AG08396 (cell line): ENCODE measurements around the gene TEX55.
"Not testable (repeated sequence)": the region's sequence is repeated elsewhere in the genome, so short reads cannot be mapped to it uniquely, and the experiment has no call there.

Experiments used
- DNase-seq: peaks from one replicate; pipeline ENCODE4 v3.0.0; 2012; ENCODE audit warnings: low spot score, mixed read lengths

Gene TEX55

DNA sequence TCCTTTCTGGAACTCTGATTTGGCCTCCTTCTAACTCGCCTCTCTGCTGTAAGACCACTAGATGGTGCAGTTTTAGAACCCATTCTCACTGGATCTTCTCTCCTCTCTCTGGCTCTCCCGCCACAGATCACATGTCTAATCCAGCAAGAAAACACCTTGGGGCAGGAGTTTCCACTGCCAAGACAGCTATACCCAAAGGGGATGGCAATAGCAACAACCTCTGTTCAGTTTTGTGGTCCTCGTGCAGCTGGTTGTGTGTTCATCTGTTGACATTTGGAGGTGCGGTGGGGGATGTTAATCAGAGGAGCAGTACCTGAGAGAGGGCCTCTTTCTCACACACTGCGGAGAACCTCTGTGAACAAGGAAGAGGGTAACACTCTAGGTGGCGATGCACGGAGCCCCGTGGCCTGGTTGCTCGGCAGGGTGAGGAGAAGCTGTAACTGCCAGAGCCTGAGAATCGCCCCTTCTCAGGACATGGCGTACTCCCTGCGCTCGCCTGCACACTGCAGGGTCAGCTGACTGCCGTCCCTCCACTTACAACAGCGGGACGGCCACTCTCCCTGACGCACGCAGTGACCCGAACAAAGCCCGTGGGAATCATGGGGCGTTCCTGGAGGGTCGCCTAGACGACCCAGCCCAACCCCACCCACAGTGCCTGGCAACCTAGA, at the start of gene TEX55:
Gene TEX55 (plus strand): TSS at position 666 of the 668 bp plus-strand sequence. CDS start 25 bp downstream, outside the sequence.
- peak; percentile 71 for DNase-seq

DNA sequence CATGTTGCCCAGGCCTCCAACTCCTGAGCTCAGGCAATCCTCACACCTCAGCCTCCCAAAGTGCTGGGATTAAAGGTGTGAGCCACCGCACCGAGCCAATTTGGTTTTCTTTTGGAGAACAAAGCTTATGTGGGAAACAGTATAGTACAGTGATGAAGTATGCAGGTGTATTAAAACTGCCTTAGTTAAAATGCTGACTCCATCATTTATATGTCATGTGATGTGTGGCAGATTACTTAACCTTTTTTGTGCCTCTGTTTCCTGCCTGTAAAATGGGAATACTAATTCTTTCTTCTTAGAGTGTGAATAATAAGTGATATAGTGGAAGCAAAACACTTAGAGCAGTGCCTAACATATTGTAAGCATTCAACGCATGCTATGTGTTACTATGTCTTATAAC, 48.0 kb upstream of the TEX55 start:
- DNase-seq, result no peak

DNA sequence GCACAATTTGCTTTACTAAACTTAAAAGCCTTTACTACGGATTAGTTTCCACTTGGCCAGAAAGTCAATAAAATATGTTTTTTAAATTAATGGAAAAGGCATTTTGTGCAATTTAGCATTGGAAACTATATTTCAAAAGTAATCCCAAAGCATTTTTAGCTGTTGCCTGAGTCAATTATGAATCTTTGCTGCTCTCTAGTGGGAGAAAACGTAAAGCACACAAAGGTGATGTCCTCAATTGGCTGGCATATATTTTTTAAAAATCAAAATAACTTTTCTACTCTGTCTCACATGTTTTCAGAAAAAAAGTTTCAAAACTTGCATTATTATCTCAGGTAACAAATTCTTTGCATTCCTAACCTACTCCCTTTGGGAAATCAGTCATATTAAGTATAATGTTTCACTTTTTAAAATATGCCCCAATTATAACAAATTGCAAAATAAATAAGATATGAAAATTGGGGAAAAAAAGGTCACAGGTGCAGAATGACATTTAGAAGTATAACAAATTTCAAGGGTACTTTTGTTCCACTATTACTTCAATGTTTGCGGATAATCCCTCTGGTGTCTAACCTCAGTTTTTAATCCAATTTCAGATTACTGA, 47.2 kb upstream of the TEX55 start:
- peak; percentile 28 for DNase-seq

DNA sequence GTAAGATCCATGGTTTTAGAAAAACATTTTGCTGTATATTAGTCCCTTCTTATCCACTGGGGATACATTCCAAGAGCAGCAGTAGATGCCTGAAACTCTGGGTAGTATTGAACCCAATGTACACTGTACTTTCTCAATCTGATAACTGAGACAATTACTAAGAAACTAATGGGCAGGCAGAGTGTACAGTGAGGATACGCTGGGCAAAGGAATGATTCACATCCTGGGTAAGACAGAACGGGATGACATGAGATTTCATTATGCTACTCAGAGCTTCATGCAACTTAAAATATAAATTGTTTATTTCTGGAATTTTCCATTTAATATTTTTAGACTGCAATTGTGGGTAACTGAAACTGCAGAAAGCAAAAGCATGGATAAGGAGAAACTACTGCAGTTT, 46.2 kb upstream of the TEX55 start:
- DNase-seq, result no peak

DNA sequence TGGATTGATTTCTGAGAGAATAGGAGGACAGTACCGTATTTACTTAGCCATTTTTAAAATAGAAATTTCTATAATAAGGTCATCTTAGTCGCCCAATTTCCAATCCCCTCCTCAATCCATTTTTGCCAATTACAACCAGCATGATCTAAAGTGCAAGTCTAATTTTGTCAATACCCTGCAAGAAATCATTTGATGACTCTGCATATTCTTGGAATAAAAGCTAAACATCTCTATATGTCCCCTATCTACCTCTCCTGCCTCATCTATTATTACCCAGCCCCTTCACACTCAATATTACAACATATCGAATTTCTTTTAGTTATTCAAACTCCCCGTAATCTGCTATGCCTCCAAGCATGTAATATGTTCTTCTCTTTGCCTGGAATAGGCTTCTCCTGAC, 41.9 kb upstream of the TEX55 start:
- no peak for DNase-seq

DNA sequence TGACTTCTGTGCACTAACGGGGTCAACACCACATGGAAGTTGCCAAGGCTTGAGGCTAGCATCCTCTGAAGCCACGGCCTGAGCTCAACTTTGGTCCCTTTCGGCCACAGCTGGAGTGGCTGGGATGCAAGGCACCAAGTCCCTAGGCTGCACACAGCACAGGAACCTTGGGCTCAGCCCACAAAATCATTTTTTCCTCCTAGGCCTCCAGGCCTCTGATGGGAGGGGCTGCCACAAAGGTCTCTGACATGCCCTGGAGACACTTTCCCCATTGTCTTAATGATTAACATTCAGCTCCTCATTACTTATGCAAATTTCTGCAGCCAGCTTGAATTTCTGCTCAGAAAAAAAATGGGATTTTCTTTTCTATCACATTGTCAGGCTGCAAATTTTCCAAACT, 27.6 kb upstream of the TEX55 start:
- not testable (repeated sequence) for DNase-seq

DNA sequence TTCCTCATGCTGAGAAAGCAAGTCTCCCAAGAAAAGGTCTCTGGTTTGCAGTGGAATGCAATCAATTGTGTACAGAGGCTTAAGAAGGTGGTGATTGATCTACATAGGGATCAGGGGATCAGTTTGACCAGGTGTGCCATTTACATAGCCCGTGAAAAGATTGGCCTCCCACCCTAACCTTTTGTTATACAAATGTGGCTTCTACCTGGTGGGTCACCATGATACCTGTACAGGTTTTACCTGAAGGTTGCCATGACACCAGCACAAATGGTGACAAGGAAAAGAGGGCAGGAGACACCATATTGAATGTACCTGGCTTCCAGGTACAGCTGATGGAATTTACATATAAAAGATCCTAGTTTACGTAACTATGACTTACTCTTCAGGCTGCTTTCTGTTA, 25.5 kb upstream of the TEX55 start:
- DNase-seq, result no peak

DNA sequence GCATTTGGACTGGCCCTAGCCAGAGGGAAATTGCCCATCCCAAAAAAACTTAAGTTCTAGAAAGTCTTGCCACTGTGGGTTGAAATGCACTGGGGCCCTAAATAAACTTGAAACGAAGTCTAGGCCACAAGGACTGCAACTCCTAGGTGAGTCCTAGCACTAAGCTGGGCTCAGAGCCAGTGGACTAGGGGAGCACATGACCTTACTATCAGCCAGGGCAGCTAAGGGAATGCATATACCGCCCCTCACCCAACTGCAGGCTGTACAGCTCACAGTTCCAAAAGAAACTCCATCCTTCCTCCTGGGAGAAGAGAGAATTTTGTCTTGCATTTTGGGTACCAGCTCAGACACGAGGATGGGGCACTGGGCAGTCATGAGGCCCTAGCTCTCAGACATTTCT, 23.6 kb upstream of the TEX55 start:
- DNase-seq, result no peak

DNA sequence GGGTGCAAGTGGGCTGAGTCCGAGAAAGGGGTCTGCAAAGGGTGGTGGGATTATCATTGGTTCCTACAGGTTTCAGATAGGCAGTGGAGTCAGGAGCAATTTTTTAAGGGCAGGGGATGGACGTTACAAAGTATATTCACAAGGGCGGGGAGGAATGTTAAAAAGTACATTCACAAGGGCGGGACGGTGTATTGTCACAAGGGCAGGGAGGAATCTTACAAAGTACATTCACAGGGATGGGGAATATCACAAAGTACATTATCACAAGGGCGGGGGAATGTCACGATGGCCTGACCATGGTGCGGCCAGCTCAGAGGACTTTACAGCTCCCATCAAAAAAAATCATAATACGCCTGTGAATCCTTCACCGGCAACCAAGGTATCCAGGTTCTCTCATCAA, 20.6 kb upstream of the TEX55 start:
- no peak for DNase-seq

DNA sequence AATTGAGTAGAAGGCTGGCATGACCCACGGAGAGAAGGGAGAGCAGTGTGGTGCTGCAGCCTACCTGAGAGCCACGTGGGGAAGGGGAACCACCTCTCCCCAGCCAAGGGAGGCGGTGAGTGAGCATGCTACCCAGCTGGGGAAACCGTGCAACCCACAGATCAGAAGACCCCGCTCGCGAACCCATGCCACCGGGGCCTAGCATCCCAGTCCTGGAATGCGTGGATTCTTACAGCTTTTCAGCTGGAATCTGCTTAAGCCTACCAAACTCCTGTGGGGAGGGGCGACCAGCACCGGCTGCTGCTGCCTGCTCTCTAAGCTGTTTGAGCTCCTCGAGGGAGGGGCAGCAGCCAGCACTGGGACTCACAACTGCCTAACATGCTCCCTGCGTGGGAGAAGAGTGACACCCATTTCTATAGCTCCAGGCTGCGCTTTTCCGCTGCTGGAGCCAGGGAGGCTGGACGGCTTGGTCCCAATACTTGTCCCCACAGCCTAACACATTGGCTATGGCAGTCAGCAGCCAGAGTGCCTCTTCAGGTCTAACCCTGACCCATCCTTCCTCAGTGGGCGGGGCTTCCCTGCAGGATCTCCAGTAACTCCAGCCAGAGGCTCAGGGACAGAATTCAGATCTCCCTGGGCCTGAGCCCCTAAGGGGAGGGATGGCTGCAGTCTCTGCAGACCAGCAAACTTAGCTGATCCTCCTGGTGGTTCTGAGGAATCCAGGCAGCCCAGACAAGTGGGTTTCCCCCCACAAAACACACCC, 20.0 kb upstream of the TEX55 start:
- no peak for DNase-seq

DNA sequence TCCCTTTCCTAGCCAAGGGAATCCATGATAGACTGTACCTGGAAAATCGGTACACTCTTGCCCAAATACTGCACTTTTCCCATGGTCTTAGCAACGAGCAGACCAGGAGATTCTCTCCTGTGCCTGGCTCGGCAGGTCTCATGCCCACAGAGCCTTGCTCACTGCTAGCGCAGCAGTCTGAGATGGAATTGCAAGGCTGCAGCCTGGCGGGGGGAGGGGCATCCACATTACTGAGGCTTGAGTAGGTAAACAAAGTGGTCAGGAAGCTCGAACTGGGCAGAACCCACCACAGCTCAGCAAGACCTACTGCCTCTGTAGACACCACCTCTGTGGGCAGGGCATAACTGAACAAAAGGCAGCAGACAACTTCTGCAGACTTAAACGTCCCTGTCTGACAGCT, 15.7 kb upstream of the TEX55 start:
- DNase-seq, result not testable (repeated sequence)

DNA sequence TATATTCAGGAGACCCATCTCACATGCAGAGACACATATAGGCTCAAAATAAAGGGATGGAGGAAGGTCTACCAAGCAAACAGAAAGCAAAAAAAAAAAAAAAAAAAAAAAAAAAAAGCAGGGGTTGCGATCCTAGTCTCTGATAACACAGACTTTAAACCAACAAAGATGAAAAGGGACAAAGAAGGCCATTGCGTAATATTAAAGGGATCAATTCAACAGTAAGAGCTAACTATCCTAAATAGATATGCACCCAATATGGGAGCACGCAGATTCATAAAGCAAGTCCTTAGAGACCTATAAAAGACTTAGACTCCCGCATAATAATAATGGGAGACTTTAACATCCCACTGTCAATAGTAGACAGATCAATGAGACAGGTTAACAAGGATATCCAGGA, 13.7 kb upstream of the TEX55 start:
- DNase-seq, result not testable (repeated sequence)

DNA sequence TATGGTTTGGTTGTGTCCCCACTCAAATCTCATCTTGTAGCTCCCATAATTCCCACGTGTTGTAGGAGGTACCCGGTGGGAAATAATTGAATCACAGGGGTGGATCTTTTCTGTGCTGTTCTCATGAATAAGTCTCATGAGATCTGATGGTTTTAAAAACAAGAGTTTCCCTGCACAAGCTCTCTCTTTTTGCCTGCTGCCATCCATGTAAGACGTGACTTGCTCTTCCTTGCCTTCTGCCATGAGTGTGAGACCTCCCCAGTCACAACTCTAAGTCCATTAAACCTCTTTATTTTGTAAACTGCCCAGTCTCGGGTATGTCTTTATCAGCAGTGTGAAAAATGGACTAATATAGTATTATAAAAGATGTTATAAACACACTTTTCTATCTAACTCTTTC, 6.6 kb upstream of the TEX55 start:
- not testable (repeated sequence) for DNase-seq

DNA sequence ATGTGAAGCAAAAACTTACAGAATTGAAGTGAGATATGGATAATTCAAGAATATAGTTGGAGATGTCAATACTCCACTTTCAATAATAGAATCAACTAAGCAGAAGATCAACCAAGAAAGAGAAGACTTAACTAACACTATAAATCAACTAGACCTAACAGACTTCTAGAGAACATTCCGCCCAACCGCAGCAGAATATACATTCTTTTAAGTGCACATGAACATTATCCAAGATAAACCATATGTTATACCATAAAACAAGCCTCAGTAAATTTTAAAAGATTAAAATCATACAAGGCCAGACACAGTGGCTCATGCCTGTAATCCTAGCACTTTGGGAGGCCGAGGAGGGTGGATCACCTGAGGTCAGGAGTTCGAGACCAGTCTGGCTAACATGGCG, 5.5 kb upstream of the TEX55 start:
- no peak for DNase-seq

DNA sequence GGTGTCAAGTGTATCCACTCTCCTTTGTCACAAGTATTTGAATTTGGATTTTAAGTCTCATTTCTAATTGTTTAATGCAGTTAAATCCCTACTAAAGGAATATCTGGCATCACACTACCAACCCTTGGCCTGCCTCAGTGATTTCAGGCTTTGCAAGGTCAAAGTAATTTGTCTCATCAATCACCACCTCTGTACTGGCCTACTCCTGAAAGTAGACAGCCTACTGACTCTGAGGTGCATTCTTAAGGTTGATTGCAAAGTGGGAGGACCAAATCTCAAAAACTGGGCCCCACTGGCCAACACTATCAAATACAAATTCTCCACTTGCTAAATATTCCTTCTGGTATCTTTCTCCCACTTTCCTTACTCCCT, 851 bp upstream of the TEX55 start:
- DNase-seq, result no peak

DNA sequence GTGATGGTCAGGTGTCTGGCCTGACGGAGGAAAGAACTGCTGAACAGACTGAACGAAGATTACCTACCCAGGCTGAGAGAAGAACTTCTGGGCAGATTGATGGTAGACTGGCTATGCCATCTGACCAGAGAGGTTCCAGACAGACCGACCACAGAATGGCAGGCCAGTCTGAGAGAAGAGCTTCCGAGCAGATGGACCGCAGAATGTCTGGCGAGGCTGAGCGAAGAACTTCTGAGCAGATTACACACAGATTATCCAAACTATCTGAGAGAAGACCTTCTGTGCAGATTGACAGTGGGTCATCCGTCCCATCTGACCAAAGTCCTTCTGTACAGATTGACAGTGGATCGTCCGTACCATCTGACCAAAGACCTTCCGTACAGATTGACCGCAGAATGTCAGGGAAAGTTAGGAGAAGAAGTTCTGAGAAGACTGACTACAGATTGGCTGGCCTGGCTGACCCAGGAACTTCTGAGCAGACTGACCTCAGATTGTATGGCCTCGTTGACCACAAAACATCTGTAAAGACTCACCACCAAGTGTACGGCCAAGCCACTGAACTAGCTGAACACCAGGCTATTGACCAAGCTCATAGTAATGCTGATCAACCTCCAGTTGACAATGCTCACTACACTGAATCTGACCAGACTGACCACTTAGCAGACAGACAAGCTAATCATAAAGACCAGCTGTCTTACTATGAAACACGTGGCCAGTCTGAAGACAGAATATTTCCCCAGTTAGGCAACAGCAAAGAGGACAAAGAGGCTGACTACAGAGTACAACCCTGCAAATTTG, 812 bp downstream of the TEX55 start:
- no peak for DNase-seq

DNA sequence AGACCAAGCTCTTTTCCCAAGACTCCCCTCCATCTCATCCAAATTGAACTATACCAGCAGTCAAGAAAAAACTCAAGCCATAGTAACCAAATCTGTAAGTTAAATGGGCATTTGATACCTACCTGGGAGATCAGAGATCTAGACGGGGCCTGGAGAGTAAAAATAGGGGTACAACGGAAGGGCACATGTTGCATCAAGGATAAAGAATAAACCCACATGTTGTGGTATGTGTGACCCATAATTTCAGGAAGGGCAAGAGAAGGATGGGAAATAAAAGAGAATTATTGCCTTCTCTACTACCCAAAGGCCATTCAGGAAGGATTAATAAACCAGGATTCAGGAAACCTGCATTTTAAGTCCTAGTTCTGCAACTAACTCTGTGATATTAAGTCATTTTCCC, 1.5 kb downstream of the TEX55 start:
- no peak for DNase-seq

DNA sequence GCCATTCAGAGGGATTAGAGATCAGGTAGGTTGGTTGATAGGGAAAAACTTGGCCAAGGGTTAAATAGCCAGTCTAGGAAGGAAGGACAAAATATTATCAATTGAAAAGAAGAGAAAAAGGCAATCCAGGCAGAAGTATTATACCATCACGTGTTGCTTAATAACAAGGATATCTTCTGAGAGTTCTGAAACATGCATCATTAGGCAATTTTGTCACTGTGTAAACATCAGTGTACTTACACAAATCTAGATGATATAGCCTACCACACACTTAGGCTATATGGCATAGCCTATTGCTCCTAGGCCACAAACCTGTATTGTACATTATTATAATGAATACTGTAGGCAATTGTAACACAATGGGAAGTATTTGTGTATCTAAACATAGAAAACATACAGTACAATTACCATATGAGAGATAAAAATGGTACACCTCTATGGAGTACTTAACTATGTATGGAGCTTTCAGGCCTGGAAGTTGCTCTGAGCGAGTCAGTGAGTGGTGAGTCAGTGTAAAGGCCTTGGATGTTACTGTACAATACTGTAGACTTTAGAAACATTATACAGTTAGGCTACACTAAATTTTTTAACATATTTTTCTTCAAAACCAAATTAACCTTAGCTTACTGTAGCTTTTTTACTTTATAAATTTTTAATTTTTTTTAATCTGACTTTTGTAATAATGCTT, 2.7 kb downstream of the TEX55 start:
- no peak for DNase-seq

DNA sequence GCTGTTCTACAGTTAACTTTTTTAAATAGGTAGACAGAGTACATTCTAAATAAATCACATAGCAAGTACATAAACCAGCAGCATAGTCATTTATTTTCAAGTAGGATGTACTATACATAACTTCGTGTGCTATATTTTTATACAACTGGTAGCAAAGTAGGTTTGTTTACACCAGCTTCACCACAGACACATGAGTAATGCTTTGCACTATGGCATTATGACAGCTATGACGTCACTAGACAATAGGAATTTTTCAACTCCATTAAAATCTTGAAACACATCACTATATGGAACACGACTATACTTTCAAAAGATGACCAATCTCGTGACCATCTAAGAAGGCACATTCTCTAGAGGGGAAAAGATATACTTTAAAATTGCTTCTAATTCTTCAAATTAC, 3.5 kb downstream of the TEX55 start:
- no peak for DNase-seq

DNA sequence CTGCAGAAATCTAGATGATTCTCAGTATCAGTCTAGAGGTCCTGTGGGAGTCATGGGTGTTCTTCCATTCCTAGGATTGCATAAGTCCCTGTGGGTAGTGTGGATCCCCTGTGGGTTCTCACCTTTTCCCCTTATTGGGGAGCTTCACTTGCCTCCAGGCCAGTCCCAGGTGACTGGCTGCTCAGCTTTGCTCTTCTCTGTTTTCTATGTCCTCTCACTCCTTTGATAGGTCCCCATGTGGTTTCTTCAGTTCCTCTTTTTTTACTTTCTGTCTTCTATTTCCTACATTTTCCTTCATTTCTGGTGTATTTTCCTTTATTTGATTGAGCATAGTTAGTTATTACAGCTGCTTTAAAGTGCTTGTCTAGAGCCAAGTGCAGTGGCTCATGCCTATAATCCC, 10.9 kb downstream of the TEX55 start:
- no peak for DNase-seq

DNA sequence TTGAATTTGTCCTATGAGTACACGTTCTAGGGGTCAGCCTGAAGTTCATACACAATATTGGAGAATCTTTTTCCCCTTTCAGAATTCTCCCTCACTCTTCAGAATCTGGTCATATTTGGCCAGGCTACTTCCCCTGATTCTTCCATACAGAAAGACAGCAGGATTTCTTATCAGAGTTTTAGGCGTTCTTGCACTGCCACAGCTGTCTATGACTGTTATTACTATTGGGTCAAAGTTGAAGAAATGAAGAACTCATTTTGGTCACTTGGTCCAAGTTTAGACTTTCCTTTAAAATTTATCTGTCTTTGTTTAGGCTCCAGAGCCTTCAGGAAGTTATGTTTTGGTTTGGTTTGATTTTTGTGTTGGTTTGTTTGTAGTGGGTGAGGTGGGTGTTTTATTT, 12.0 kb downstream of the TEX55 start:
- no peak for DNase-seq

DNA sequence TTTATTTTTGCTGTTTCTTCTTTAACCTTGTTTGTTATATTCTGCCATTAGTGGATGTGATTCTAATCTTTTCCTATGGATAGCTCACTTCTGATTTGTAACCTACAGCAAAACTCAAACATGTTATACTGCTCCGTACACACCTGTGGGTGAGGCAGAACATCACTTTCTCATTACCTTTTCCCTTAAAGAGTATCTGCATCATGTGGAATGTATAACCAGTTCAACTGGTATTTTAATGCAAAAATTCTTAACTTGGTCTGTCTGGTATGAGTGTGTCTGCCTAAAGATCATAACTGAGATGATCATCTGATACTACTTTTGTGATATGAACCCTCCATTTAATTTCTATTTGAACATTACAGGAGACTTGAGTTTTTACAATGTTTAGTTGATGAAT, 14.4 kb downstream of the TEX55 start:
- no peak for DNase-seq
